GM18511 (cell line): ENCODE data around the gene TCP11.

ENCODE experiments used
- ATAC-seq: cut with Tn5 transposase; IDR thresholded peaks from one replicate; pipeline ENCODE4 v1.9.1; 2021; ENCODE audit warnings: mild to moderate bottlenecking, moderate library complexity; ENCODE audit not compliant: unreplicated experiment

The TCP11 gene

GRCh38 chr6:35141007-35141655 is at the start of gene TCP11:
Gene TCP11, minus strand, starts transcription at chr6:35141339. Its CDS starts 469 bp downstream, at chr6:35140870.
- no peak for ATAC-seq

DNA sequence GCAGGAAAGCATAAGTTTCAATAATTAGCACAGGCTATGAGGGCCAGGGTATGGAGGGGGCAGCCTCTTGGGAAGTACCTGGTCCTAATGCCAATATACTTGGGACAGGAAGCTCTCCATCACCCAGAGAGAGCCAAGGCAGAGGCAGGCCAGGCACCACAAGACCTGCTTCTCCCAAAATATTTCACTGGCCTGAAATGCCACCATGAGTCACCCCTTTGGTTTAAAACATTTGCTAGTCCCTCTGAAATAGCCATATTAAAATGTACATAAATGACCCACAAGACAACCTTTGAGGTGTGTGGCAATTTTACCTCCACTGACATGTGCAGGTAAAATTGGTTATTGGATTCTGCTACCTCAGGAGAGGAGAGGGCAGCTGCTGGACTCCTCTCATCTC is 49.2 kb upstream of the TCP11 start:
- ATAC-seq = no peak

GRCh38 chr6:35188886-35189285 is 47.7 kb upstream of the TCP11 start:
- no peak for ATAC-seq

DNA sequence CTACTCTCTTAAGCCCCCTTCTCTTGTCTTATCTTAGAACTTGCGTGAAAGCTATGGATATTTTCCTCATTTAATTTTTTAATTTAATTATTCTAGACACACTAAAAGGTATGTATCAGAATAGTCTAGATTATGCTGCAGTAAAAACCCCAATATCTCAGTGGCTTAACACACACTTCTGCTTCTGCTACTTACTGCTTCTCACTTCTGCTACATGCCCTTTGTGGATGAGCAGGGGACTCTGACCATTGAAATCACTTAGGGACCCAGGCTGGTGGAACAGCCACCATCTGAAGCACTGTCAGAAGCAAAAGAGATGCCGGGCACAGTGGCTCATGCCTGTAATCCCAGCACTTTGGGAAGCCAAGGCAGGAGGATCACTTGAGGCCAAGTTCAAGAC is 45.4 kb upstream of the TCP11 start:
- ATAC-seq = no peak

DNA sequence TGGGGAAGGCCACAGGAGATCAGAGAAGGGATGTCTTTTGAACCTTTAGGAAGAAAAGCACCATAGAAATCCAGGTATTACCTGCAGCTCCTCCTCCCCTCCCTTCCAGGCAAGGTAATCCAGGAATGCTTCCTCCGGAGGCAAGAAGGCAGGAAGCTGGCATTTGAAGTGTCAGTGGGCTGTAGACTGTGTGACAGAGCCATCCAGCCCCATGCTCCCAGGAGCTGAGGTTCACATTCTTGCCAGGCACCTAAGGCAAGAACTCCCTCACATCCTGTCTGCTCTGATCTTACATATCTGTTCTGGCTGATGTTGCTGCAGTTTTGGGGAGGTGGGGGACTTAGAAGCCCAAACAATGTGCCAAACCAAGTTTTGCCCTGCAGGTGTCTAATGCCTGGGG is 44.8 kb upstream of the TCP11 start:
- no peak for ATAC-seq

GRCh38 chr6:35185302-35185681 is 44.2 kb upstream of the TCP11 start:
- ATAC-seq = no peak

GRCh38 chr6:35184580-35185301 is 43.6 kb upstream of the TCP11 start:
- no peak for ATAC-seq

GRCh38 chr6:35183935-35184334 is 42.8 kb upstream of the TCP11 start:
- no peak for ATAC-seq

- ATAC-seq = no peak
Observed at GRCh38 chr6:35183281-35183680, 42.1 kb upstream of the TCP11 start.

GRCh38 chr6:35181933-35182612 is 40.9 kb upstream of the TCP11 start:
- no peak for ATAC-seq

DNA sequence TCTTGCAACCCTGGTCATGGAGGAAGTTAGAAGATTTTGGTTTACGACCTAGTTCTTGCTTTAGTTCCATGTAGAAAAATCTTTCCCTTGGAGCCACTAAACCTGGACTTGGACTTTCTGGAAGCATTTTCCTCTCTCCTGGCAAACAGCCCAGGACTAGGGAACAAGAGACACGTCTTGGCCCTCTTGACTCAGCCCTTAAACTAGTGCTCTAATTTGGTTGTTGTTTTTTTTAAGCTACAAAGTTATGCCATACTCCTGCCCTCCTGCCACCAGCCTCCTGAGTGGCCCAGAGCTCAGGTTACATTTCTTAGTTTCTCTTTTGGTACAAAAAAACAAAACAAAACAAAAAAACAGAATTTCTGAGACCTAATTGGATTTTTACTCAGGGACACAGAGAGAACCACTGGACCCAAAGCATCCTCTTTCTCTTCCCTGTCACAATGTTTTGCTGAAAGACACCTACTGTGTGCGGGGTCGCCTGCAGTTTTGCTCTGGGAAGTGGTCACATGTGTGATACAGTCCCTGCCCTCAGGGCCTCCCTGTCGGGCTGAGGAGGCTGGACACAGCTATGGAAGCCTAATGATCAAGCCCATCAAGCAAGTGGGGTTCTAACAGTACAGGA is 40.3 kb upstream of the TCP11 start:
- no peak for ATAC-seq

GRCh38 chr6:35179901-35180535 is 38.9 kb upstream of the TCP11 start:
- ATAC-seq = no peak

DNA sequence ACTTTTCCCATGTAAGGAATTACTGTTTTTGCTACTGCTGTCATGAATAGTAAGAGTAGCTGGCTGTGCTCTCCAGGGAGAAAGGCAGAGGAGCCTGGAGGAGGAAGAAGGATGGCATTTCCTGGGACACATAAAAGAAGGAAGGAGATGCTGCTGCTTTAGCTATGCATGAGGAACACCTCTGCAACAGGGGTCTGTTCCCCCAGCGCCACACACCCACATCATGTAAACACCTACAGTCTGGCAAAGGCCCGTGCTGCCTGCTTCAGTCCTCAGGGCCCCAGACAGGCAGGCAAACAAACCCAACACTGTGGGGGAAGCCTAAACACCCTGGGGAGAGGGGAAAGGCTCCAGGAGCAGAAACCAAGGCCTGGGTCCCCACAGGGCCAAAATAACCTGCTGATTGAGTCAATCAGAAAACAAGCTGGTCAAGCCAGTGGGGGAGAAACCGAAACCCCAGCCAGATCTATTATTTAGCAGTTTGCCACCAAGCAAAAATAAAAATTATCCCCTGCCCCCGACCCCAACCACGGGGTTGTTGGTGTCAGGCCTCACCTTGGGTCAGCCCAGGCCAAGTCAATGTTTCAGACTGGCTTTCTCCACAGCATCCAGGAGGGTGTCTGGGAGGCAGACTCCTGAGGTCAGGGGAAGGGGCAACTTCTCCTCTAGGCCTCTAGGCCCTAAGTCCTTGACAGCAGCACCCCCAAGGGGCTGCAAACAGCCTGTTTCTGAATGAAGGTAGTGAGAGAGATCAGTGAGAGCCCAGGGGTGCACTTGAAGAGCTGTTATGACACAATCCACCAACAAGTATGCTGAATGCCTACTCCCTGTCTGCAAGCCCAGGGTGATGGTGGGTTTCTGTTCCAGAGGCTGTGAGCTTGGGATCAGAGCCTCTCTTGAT is 38.0 kb upstream of the TCP11 start:
- peak; percentile 66 for ATAC-seq

- ATAC-seq = no peak
Observed at GRCh38 chr6:35178012-35178411, 36.9 kb upstream of the TCP11 start.

GRCh38 chr6:35177596-35177995 is 36.5 kb upstream of the TCP11 start:
- no peak for ATAC-seq

DNA sequence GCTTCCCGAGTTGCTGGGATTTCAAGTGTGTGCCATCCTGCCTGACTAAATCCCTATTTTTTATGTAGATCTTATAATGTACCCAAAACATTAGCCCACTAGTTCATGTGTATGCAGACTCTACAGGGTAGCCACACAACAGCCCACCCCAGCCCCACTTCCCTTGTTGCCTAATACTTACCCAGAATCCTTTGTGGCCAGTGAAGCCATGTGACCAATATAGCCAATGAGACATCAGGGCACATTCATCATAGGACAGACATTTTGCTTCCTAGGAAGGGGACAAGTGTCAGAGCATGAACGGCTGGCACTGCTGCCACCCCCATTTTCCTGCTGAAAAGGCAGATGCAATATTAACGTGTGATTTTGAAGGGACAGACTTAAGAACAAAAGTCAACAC is 36.0 kb upstream of the TCP11 start:
- ATAC-seq = no peak

GRCh38 chr6:35176301-35177024 is 35.3 kb upstream of the TCP11 start:
- no peak for ATAC-seq

DNA sequence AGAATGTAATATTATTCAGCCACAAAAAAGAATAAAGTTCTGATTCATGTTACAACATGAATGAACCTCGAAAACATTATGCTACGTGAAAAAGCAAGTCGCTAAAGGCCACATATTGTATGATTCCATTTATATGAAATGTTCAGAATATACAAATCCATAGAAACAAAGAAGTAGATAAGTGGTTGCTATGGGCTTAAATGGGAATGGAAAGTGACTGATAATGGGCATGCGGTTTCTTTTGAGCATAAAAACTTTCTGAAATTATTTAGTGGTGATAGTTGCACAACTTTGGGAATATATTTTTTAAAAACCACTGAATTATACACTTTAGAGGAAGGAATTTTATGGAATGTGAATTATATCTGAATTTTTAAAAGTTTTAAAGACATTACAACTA is 33.4 kb upstream of the TCP11 start:
- no peak for ATAC-seq

DNA sequence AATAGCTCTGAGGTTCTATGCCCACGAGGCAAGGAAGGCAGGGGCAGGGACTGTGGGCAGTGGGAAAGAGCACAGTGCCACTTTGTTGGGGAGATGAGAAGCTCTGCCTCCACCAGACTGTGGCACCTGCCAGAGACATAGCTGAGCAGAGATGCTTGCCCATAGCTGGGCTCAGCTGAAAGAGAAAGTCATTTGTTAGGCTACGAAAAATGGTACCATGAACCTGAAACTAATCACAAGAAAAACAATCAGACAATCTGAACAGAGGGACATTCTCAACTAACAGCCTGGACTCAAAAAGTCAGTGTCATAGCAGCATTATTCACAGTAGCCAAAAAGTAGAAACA is 32.9 kb upstream of the TCP11 start:
- ATAC-seq = no peak
